Subcutaneous abdominal adipose tissue (tissue), 5 donors: Measurements from ENCODE around the gene MEIOC.
"Not testable (repeated sequence)": the region's sequence is repeated elsewhere in the genome, so short reads cannot be mapped to it uniquely, and the experiment has no call there.

Source experiments
- H3K27ac ChIP-seq: one replicate; pipeline ENCODE4 v1.7.0; 2013; ENCODE audit warnings: low read depth, mild to moderate bottlenecking, inconsistent platforms, low read length, moderate library complexity
- H3K27me3 ChIP-seq, 5 donors: one replicate each; pipeline ENCODE4 v1.7.0; 2013; ENCODE audit warnings: low read length in 5 of 5, inconsistent platforms in 1 of 5; ENCODE audit not compliant: control insufficient read depth in 5 of 5, insufficient read depth in 4 of 5
- H3K36me3 ChIP-seq, 5 donors: one replicate each; pipeline ENCODE4 v1.7.0; 2013; ENCODE audit warnings: low read length in 5 of 5; ENCODE audit not compliant: control insufficient read depth in 5 of 5, insufficient read depth in 5 of 5
- H3K4me1 ChIP-seq, 5 donors: one replicate each; pipeline ENCODE4 v1.7.0; 2013; ENCODE audit warnings: low read length in 5 of 5, mild to moderate bottlenecking in 3 of 5, moderate library complexity in 1 of 5; ENCODE audit not compliant: control insufficient read depth in 5 of 5, insufficient read depth in 5 of 5
- H3K4me3 ChIP-seq, 5 donors: one replicate each; pipeline ENCODE4 v1.7.0; 2013; ENCODE audit warnings: low read length in 5 of 5, low read depth in 1 of 5
- H3K9ac ChIP-seq, 5 donors: one replicate each; pipeline ENCODE4 v1.7.0; 2013; ENCODE audit warnings: low read length in 5 of 5, mild to moderate bottlenecking in 4 of 5, moderate library complexity in 3 of 5
- H3K9me3 ChIP-seq, 5 donors: one replicate each; pipeline ENCODE4 v1.7.0; 2013; ENCODE audit warnings: low read length in 5 of 5; ENCODE audit not compliant: control insufficient read depth in 5 of 5
- donor health status: healthy.
- donor health status: healthy.
- donor health status: healthy.
- donor health status: healthy.
- donor health status: healthy.

MEIOC gene

GRCh38 chr17:44627513-44628242 lies 28.6 kb upstream of the MEIOC start:
- Histone ChIP-seq H3K36me3 (no peaks in the 10 kb centered on the region), H3K9ac (peak overlapping the region in 2 of 5 donors; percentile 23 to 32), H3K4me3 (no peak overlapping the region), H3K4me1 (peaks cover 0 to 6% (median 3%) of the 10 kb centered on the region in 5 donors), H3K27me3 (peaks cover 0 to 3% (median 0%) of the 10 kb centered on the region in 5 donors), H3K9me3 (no peaks in the 10 kb centered on the region), H3K27ac (no peak overlapping the region)

GRCh38 chr17:44628243-44629188 lies 27.8 kb upstream of the MEIOC start:
- Histone ChIP-seq H3K27me3 (peaks cover 0 to 3% (median 0%) of the 10 kb centered on the region in 5 donors), H3K4me1 (peaks cover 0 to 6% (median 3%) of the 10 kb centered on the region in 5 donors), H3K36me3 (no peaks in the 10 kb centered on the region), H3K9ac (peak overlapping the region in 2 of 5 donors; percentile 23 to 32), H3K9me3 (no peaks in the 10 kb centered on the region), H3K27ac (no peak overlapping the region), H3K4me3 (peak overlapping the region in 3 of 5 donors; percentile 27 to 48 (median 45))

- Histone ChIP-seq H3K27me3 (peaks cover 0 to 3% (median 0%) of the 10 kb centered on the region in 5 donors), H3K9ac (no peak overlapping the region), H3K27ac (no peak overlapping the region), H3K4me1 (peaks cover 0 to 6% (median 3%) of the 10 kb centered on the region in 5 donors), H3K9me3 (no peaks in the 10 kb centered on the region), H3K4me3 (no peak overlapping the region), H3K36me3 (no peaks in the 10 kb centered on the region)
These were observed 27.0 kb upstream of the MEIOC start for GRCh38 chr17:44629314-44629713.

GRCh38 chr17:44630703-44631102 lies 25.6 kb upstream of the MEIOC start:
- no peaks in the 10 kb centered on the region for H3K36me3 ChIP-seq
- H3K9ac ChIP-seq: no peak overlapping the region
- H3K4me3 ChIP-seq: no peak overlapping the region
- peaks cover 0 to 3% (median 0%) of the 10 kb centered on the region in 5 donors for H3K27me3 ChIP-seq
- H3K4me1 ChIP-seq: peaks cover 0 to 6% (median 3%) of the 10 kb centered on the region in 5 donors
- H3K27ac ChIP-seq: no peak overlapping the region
- no peaks in the 10 kb centered on the region for H3K9me3 ChIP-seq

- Histone ChIP-seq H3K4me3 (no peak overlapping the region), H3K36me3 (no peaks in the 10 kb centered on the region), H3K27me3 (no peaks in the 10 kb centered on the region), H3K9me3 (no peaks in the 10 kb centered on the region), H3K27ac (no peak overlapping the region), H3K4me1 (no peaks in the 10 kb centered on the region), H3K9ac (no peak overlapping the region)
These were observed 22.3 kb upstream of the MEIOC start for GRCh38 chr17:44633998-44634397.

GRCh38 chr17:44634401-44634800 lies 21.9 kb upstream of the MEIOC start:
- not testable (repeated sequence) for H3K27me3 ChIP-seq, H3K9me3 ChIP-seq, H3K27ac ChIP-seq, H3K36me3 ChIP-seq, H3K4me1 ChIP-seq, H3K4me3 ChIP-seq, H3K9ac ChIP-seq

GRCh38 chr17:44636562-44636961 lies 19.7 kb upstream of the MEIOC start:
- Histone ChIP-seq H3K4me1 (no peaks in the 10 kb centered on the region), H3K4me3 (no peak overlapping the region), H3K9ac (no peak overlapping the region), H3K9me3 (no peaks in the 10 kb centered on the region), H3K27ac (no peak overlapping the region), H3K36me3 (no peaks in the 10 kb centered on the region), H3K27me3 (no peaks in the 10 kb centered on the region)

GRCh38 chr17:44637066-44637465 lies 19.2 kb upstream of the MEIOC start:
- no peak overlapping the region for H3K9ac ChIP-seq
- H3K27me3 ChIP-seq: no peaks in the 10 kb centered on the region
- H3K4me1 ChIP-seq: no peaks in the 10 kb centered on the region
- H3K27ac ChIP-seq: no peak overlapping the region
- no peaks in the 10 kb centered on the region for H3K36me3 ChIP-seq
- no peaks in the 10 kb centered on the region for H3K9me3 ChIP-seq
- H3K4me3 ChIP-seq: no peak overlapping the region

GRCh38 chr17:44642834-44643233 lies 13.4 kb upstream of the MEIOC start:
- no peaks in the 10 kb centered on the region for H3K36me3 ChIP-seq
- no peak overlapping the region for H3K4me3 ChIP-seq
- no peaks in the 10 kb centered on the region for H3K9me3 ChIP-seq
- H3K9ac ChIP-seq: no peak overlapping the region
- no peak overlapping the region for H3K27ac ChIP-seq
- peaks cover 0 to 4% (median 3%) of the 10 kb centered on the region in 5 donors for H3K27me3 ChIP-seq
- H3K4me1 ChIP-seq: no peaks in the 10 kb centered on the region

- Histone ChIP-seq H3K27me3 (peaks cover 0 to 4% (median 3%) of the 10 kb centered on the region in 5 donors), H3K9me3 (no peaks in the 10 kb centered on the region), H3K27ac (no peak overlapping the region), H3K4me1 (no peaks in the 10 kb centered on the region), H3K36me3 (no peaks in the 10 kb centered on the region), H3K4me3 (no peak overlapping the region), H3K9ac (no peak overlapping the region)
These were observed 10.9 kb upstream of the MEIOC start for GRCh38 chr17:44645341-44645740.
